T47D (cell line): ENCODE measurements around the gene CNNM1.

Experiments used
- DNase-seq, 2 experiments: peaks; one replicate each; pipeline versions ENCODE4 v3.0.0 to v3.0.0-alpha.2; 2011 to 2012; ENCODE audit warnings: low read depth in 1 of 2, low spot score in 1 of 2
- JUND ChIP-seq: IDR thresholded peaks from 2 replicates; pipeline ENCODE4 v1.6.1; 2012; ENCODE audit warnings: low read depth
- in situ Hi-C: cut with HindIII; loops from 2 replicates; pipeline ENCODE4 v1.10.0; 2016; ENCODE audit warnings: low sequenced_read_pairs, low pct_unique_long_range_greater_than_20kb

CNNM1 gene

DNA sequence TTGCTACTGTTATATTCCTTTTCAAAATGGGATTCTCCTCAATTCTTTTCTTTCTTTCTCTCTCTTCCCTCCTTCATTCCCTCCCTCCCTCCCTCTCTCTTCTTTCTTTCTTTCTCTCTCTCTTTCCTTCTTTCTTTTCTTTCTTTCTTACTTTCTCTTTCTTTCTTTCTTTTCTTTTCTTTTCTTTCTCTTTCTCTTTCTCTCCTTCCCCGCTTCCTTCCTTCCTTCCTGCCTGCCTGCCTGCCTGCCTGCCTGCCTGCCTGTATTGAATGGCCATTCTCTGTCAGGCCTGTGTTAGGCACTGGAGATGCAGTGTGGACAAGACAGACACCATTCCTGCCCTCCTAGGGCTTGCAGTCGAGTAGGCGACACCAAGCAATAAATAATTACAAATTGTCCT, 11.5 kb downstream of the CNNM1 start:
- in situ Hi-C loops = no loop called here
- DNase-seq = no peak
- TF ChIP-seq JUND = no peak

GRCh38 chr10:99341248-99341647, 12.1 kb downstream of the CNNM1 start:
- DNase-seq = no peak
- TF ChIP-seq JUND = no peak
- in situ Hi-C loops = no loop called here

DNA sequence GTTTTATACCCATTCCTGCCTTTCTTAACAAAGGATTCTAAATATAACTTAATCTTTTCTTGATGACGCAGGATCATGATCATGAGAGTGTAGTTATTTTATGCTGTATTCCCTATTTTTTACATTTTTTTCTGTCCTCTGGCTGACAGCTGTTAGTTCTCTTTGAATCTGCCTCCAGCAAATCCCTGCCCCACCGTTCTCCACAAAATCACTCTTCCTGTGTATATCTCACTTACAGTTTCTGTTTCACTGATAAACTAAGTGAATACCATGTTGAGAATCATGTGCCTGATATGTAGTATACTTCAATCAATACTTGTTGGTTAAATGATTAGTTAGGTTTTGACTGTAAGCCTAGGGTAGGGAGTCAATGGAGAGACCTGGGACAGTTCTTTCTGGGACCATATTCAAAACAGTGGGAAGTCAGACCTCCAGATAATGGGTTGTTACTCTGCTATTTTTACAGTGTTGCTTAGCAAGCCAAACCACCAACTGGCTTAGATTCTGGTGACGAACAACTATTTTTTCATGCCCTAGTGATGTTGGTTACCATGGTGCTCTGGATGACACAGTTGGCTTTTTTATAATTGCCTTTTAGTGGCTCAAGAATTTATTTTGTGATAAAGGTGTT, 12.8 kb downstream of the CNNM1 start:
- no peak for TF ChIP-seq JUND
- in situ Hi-C loops = no loop called here
- DNase-seq = no peak

DNA sequence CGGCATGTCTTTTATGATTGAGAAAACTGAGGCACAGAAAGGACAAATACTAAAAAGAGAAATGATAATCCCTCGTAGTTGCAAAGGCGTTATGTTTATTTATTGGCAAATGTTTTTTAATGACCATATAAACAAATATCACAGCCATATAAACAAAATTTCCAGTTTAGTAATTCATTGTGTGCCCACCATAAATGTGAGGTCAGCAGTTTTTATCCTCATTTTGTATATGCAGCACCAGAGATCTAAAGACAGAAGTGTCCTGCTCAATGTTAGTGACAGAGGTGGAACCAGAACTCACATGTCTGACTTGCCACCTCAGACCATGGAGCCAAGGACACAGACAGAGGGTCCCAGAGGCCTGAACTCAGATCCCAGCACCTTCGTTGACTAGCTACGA, 14.1 kb downstream of the CNNM1 start:
- in situ Hi-C loops = no loop called here
- no peak for TF ChIP-seq JUND
- no peak for DNase-seq

DNA sequence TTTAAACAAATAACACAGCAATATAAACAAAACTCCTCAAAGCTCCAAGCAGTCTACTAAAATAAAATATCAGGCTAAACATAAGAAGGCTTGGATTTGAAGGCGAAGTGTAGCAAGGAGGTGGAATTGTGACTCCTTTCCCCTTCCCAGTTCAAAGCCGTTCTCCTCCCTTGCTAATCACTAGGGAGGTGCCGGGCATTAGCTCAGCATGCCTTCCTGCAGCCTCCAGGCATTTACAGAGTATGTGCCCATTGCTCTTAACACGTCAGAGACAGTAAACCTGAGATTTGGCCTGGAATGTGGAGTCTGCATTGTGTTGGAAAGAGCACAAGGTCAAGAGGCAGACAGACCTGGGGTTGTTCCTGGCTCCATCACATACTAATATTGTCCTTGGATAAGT, 15.6 kb downstream of the CNNM1 start:
- no peak for TF ChIP-seq JUND
- in situ Hi-C loops = no loop called here
- DNase-seq = peak in 1 of 2 experiments; percentile 16

GRCh38 chr10:99345350-99345749, 16.2 kb downstream of the CNNM1 start:
- TF ChIP-seq JUND = no peak
- in situ Hi-C loops = no loop called here
- DNase-seq = no peak

- in situ Hi-C loops = no loop called here
- peak in 1 of 2 experiments; percentile 71 for DNase-seq
- no peak for TF ChIP-seq JUND
Observed at GRCh38 chr10:99346247-99346646, 17.1 kb downstream of the CNNM1 start.

DNA sequence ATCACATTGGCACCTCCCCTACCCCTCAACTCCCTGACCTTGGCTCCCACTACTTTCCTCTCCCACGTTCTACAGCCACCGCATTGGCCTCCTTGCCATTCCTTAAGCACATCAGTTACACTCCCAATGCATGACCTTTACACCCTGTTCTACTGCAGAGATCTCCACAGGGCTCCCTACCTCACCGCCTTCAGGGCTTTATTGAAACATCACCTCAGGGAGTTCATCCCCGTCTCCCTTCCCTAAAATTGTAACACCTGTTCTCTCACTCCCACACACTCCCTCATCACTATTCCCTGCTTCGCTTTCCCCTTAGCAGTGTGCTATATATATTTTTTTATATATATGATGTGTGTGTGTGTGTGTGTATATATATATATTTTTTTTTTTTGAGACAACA, 18.5 kb downstream of the CNNM1 start:
- in situ Hi-C loops = no loop called here
- DNase-seq = no peak
- TF ChIP-seq JUND = no peak

DNA sequence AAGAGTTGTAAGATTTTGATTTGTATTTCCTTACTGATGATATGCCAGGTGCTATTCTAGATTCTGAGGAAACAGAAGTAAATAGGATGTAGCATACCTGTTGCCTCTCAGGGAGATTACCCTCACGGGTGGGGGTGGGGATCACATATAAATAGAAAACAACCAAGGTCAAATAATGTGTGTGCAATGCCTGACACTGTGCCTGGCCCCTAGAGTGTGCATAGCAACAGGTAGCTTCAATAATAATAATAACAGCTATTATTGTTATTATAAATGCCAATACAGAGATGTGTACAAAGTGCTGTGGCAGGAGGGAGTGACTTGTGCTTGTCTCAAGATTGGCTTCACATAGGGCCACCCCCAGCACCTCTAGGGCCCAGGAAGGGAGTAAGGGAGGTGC, 24.0 kb downstream of the CNNM1 start:
- TF ChIP-seq JUND = no peak
- in situ Hi-C loops = no loop called here
- DNase-seq = no peak

GRCh38 chr10:99357691-99358090, 28.5 kb downstream of the CNNM1 start:
- in situ Hi-C loops = no loop called here
- TF ChIP-seq JUND = no peak
- DNase-seq = no peak

- DNase-seq = no peak
- in situ Hi-C loops = no loop called here
- TF ChIP-seq JUND = no peak
Observed at GRCh38 chr10:99358101-99358500, 28.9 kb downstream of the CNNM1 start.

GRCh38 chr10:99360934-99361333, 31.8 kb downstream of the CNNM1 start:
- in situ Hi-C loops = no loop called here
- peak; percentile 69 to 70 for DNase-seq
- no peak for TF ChIP-seq JUND

DNA sequence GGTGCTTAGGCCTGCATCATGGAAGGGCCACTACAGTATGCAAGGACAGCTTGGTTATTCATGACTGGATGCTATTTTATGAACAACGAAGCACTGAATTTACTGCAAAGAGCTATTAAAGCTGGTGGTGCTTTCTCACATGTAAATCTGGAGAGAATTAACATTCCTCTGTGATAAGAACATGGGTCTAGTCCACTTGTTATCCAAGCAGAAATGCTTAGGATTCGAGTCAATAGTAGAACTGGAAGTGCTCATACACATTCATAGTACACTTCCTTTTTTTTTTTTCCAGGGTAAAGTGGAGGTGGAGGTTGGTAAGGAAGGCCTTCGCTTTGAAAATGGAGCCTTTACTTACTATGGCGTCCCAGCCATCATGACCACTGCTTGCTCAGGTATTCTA, 35.0 kb downstream of the CNNM1 start:
- no peak for DNase-seq
- in situ Hi-C loops = no loop called here
- no peak for TF ChIP-seq JUND

DNA sequence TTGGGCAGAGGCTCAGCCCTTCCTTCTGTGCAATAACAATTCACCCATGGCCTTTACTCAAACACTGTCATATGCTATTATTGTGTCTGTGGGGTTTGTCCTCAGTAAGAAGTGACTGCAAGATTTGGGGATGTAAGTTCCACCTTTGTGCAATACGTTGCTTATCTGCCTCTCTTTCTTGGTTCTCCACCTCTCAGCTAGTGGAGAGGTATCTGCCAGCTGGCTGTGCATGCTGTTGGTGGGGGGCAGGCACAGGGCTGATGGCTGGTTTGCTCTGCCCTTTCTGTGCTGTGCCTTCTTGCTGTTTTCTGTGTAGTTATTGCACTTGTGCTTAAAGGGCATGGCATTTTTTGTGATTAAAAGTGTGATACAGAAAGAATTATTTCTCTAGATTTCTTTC, 36.2 kb downstream of the CNNM1 start:
- in situ Hi-C loops = no loop called here
- no peak for TF ChIP-seq JUND
- DNase-seq = no peak
